Keratinocyte (primary cell): ENCODE measurements around the gene MGRN1.

Source experiments
- EZH2 ChIP-seq: IDR thresholded peaks from one replicate; pipeline ENCODE4 v1.6.1; 2012; ENCODE audit warnings: inconsistent platforms, mild to moderate bottlenecking, low read length, moderate library complexity
- TF ChIP-seq, protein P1 (sequence below), 3 experiments: IDR thresholded peaks in 1 of 3; conservative IDR thresholded peaks in 1 of 3; optimal IDR thresholded peaks in 1 of 3; 2 replicates in 2 of 3; 3 replicates in 1 of 3; pipeline versions ENCODE3 to v1.5.1; 2011; ENCODE audit warnings: low read length in 3 of 3, mild to moderate bottlenecking in 3 of 3, moderate library complexity in 2 of 3, control low read depth in 1 of 3, inconsistent platforms in 1 of 3; ENCODE audit not compliant: insufficient read depth in 2 of 3; ENCODE audit errors: extremely low read depth in 1 of 3

DNA sequence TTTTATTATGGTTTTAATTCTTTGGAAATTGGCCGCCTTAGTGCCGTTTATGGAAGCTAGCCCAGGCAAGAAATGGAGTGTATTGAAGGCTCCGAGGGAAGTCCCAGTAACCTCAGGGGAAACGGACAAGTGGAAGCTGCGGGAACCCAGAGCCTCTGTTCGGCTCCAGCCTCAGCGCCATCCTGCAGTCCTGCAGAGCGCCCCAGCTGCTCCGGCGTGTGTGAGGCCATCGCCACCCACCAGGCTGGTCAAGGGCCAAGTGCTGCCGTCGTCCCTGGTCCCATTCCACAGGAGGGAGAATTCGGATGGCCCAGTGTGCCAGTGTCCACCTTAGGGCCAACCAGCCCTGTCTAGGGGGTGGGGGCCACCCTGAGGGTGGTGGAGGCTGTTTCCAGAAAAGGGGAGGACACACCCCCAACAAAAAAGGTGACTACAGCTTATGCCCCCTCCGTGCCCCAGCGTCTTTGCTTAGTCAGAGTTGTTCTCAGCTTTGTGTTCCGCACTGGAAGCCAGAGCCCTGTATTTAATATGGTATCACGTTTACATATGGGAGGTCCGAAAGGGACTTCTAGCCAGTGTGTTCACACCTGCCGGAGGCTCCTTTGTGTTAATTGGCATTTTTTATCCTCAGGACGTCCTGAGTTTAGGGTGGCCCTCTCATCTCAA is 13.0 kb downstream of the MGRN1 start:
- TF ChIP-seq, protein P1, sequence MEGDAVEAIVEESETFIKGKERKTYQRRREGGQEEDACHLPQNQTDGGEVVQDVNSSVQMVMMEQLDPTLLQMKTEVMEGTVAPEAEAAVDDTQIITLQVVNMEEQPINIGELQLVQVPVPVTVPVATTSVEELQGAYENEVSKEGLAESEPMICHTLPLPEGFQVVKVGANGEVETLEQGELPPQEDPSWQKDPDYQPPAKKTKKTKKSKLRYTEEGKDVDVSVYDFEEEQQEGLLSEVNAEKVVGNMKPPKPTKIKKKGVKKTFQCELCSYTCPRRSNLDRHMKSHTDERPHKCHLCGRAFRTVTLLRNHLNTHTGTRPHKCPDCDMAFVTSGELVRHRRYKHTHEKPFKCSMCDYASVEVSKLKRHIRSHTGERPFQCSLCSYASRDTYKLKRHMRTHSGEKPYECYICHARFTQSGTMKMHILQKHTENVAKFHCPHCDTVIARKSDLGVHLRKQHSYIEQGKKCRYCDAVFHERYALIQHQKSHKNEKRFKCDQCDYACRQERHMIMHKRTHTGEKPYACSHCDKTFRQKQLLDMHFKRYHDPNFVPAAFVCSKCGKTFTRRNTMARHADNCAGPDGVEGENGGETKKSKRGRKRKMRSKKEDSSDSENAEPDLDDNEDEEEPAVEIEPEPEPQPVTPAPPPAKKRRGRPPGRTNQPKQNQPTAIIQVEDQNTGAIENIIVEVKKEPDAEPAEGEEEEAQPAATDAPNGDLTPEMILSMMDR (optimal IDR thresholded peaks at IDR 0.05 in 1 of 3, IDR thresholded peaks at IDR 0.05 in 1 of 3, conservative IDR thresholded peaks at IDR 0.05 in 1 of 3; ENCODE audit: extremely low read depth in 1 of 3, insufficient read depth in 2 of 3, low read length in 3 of 3) = no peak
- TF ChIP-seq EZH2 = no peak
